Measurements from ENCODE around the gene NEGR1. TPM values are rescaled to one million over a fixed set of nuclear protein-coding genes. Genes with fewer than 3 reads are reported as not detected.

NEGR1 gene
- total RNA-seq, 4 donors from 2014 or later: 34.5 to 58.8 (median 48.5) TPM

DNA sequence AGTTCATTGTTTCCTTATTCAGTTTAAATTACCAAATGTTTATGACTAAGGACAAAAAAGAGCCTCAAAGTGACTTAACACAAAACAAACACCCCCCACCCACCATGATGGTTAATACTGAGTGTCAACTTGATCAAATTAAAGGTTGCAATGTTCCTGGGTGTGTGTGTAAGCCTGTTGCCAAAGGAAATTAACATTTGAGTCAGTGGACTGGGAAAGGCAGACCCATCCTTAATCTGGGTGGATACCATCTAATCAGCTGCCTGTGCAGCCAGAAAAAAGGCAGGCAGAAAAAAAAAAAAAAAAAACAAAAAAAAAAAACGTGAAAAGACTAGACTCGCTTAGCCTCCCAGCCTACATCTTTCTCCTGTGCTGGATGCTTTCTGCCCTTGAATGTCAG is 543.4 kb downstream of the NEGR1 start:
- H3K27me3 ChIP-seq: no peaks in the 10 kb centered on the region
- no peaks in the 10 kb centered on the region for H3K36me3 ChIP-seq
- H3K4me1 ChIP-seq: no peaks in the 10 kb centered on the region
- TF ChIP-seq, protein P1, sequence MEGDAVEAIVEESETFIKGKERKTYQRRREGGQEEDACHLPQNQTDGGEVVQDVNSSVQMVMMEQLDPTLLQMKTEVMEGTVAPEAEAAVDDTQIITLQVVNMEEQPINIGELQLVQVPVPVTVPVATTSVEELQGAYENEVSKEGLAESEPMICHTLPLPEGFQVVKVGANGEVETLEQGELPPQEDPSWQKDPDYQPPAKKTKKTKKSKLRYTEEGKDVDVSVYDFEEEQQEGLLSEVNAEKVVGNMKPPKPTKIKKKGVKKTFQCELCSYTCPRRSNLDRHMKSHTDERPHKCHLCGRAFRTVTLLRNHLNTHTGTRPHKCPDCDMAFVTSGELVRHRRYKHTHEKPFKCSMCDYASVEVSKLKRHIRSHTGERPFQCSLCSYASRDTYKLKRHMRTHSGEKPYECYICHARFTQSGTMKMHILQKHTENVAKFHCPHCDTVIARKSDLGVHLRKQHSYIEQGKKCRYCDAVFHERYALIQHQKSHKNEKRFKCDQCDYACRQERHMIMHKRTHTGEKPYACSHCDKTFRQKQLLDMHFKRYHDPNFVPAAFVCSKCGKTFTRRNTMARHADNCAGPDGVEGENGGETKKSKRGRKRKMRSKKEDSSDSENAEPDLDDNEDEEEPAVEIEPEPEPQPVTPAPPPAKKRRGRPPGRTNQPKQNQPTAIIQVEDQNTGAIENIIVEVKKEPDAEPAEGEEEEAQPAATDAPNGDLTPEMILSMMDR (IDR thresholded peaks at IDR 0.05): no peak
- no peak for TF ChIP-seq EP300 (IDR thresholded peaks at IDR 0.05)
- no peak for TF ChIP-seq POLR2AphosphoS5 (IDR thresholded peaks at IDR 0.05)
- TF ChIP-seq POLR2A (IDR thresholded peaks at IDR 0.05; ENCODE audit: low read depth): no peak
- WGBS: 74% methylated on average over 2 of the region's 2 CpGs
- intact Hi-C loops (cut with DNase I): no loop called here
- no peak overlapping the region for H3K4me3 ChIP-seq
- no peaks in the 10 kb centered on the region for H3K9me3 ChIP-seq
- no peak for DNase-seq (ENCODE audit: extremely low spot score)
- no peak overlapping the region for H3K27ac ChIP-seq (replicated peaks in 1 of 4)

DNA sequence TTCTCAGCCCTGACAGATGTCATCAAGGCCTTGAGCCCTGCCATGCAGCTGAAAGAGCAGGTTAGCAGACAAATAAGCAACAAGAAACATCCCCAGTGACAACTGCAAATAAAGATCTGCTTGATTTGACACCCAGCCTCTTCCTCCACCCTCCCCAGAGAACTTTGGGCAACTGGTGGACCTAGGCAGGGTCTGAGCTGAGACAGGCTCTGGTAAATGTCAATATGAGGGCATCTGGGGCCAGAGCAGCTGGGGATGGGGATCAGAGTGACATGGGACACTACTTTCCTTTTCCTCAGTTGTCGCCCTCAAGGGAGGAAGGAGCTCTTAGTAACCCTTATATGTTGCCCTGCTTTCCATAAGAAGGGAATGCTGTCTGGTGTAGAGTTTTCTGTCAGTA is 544.1 kb downstream of the NEGR1 start:
- no peaks in the 10 kb centered on the region for H3K4me1 ChIP-seq
- intact Hi-C loops (cut with DNase I): no loop called here
- 100% methylated on average over 1 of the region's 1 CpG for WGBS
- no peak for DNase-seq (ENCODE audit: extremely low spot score)
- H3K9me3 ChIP-seq: no peaks in the 10 kb centered on the region
- no peak overlapping the region for H3K4me3 ChIP-seq
- no peaks in the 10 kb centered on the region for H3K27me3 ChIP-seq
- TF ChIP-seq POLR2AphosphoS5 (IDR thresholded peaks at IDR 0.05) (no peak), POLR2A (IDR thresholded peaks at IDR 0.05; ENCODE audit: low read depth) (no peak), EP300 (IDR thresholded peaks at IDR 0.05) (no peak)
- TF ChIP-seq, protein P1 (IDR thresholded peaks at IDR 0.05): no peak
- H3K27ac ChIP-seq (replicated peaks in 1 of 4): no peak overlapping the region
- H3K36me3 ChIP-seq: no peaks in the 10 kb centered on the region

GRCh38 chr1:71737768-71738167 is 544.6 kb downstream of the NEGR1 start:
- Histone ChIP-seq H3K4me3 (no peak overlapping the region), H3K27me3 (no peaks in the 10 kb centered on the region), H3K27ac (replicated peaks in 1 of 4) (no peak overlapping the region), H3K4me1 (no peaks in the 10 kb centered on the region), H3K9me3 (no peaks in the 10 kb centered on the region), H3K36me3 (no peaks in the 10 kb centered on the region)
- DNase-seq (ENCODE audit: extremely low spot score): no peak
- TF ChIP-seq EP300 (IDR thresholded peaks at IDR 0.05) (no peak), POLR2A (IDR thresholded peaks at IDR 0.05; ENCODE audit: low read depth) (no peak), POLR2AphosphoS5 (IDR thresholded peaks at IDR 0.05) (no peak)
- TF ChIP-seq, protein P1 (IDR thresholded peaks at IDR 0.05): no peak
- intact Hi-C loops (cut with DNase I): no loop called here
- WGBS: 90% methylated on average over 3 of the region's 3 CpGs

DNA sequence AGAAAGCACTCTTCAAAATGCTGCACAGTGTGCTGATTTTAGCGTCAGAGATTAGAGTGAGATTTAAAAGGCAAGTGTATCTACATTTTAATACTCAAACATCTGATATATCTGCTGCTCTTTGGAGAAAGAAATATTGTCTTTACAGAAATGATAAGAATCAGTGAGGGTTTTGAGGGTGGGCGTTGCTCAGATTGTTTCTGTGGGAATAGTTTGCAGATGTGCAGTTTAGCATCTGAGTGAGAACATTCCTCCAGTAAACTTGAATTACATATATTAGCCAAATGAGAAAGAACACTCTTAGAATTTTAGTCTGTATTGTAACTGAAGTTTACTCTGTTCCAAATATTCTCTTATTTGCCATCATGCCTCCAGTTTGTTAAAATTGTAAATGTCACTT is 549.2 kb downstream of the NEGR1 start:
- DNase-seq (ENCODE audit: extremely low spot score): no peak
- WGBS: 61% methylated on average over 2 of the region's 2 CpGs
- intact Hi-C loops (cut with DNase I): no loop called here

More for the DNA sequence above, 549.2 kb downstream of the NEGR1 start:
- TF ChIP-seq, protein P1 (IDR thresholded peaks at IDR 0.05): no peak
- TF ChIP-seq EP300 (IDR thresholded peaks at IDR 0.05): no peak
- no peak for TF ChIP-seq POLR2A (IDR thresholded peaks at IDR 0.05; ENCODE audit: low read depth)
- no peak for TF ChIP-seq POLR2AphosphoS5 (IDR thresholded peaks at IDR 0.05)
- H3K36me3 ChIP-seq: no peaks in the 10 kb centered on the region
- no peak overlapping the region for H3K4me3 ChIP-seq
- H3K4me1 ChIP-seq: no peaks in the 10 kb centered on the region
- no peaks in the 10 kb centered on the region for H3K9me3 ChIP-seq
- H3K27me3 ChIP-seq: no peaks in the 10 kb centered on the region
- no peak overlapping the region for H3K27ac ChIP-seq (replicated peaks in 1 of 4)
